BLaER1 (cell line): ENCODE results near the gene ALS2CL.

ENCODE experiments used
- H3K27ac ChIP-seq: shearing (Covaris generic); formaldehyde crosslinking; 2 replicates; pipeline ENCODE4 v1.8.1; 2022
- H3K27me3 ChIP-seq: shearing (Covaris generic); formaldehyde crosslinking; 2 replicates; pipeline ENCODE4 v1.8.1; 2022
- H3K36me3 ChIP-seq: shearing (Covaris generic); formaldehyde crosslinking; 2 replicates; pipeline ENCODE4 v1.8.1; 2022
- H3K4me1 ChIP-seq: shearing (Covaris generic); formaldehyde crosslinking; 2 replicates; pipeline ENCODE4 v1.8.1; 2022
- H3K4me2 ChIP-seq: shearing (Covaris generic); formaldehyde crosslinking; 2 replicates; pipeline ENCODE4 v1.8.1; 2022
- H3K4me3 ChIP-seq: shearing (Covaris generic); formaldehyde crosslinking; 2 replicates; pipeline ENCODE4 v1.8.1; 2022
- H3K9ac ChIP-seq: shearing (Covaris generic); formaldehyde crosslinking; 2 replicates; pipeline ENCODE4 v1.8.1; 2022
- H3K9me3 ChIP-seq: shearing (Covaris generic); formaldehyde crosslinking; 2 replicates; pipeline ENCODE4 v1.8.1; 2022
- H4K20me1 ChIP-seq: shearing (Covaris generic); formaldehyde crosslinking; 2 replicates; pipeline ENCODE4 v1.8.1; 2022
- Cebpa-rat ChIP-seq: shearing (Covaris generic); IDR thresholded peaks from 2 replicates; pipeline ENCODE4 v1.8.1; 2022

The ALS2CL gene

DNA sequence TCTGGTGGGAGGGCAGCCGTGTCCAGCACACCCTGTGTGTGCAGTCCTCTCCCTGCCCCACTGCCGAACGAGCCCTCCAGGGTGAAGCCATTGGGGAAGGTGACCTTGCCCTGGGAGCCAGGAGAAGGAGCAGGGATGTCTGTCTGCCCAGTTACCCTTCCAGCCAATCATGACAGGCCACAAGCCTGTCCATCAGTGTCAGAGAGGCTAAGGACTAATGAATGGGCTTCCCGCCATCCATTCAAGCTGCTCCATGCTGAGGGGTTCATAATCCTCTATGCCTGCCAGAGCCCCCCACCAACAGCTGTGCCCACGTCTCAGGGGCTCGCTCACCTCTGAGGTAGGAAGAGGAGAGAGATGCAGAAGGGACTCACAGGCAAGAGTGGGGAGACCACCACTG lies 15.2 kb downstream of the ALS2CL start:
- Histone ChIP-seq H3K27ac (no peak overlapping the region), H3K9me3 (no peaks in the 10 kb centered on the region), H3K9ac (no peak overlapping the region), H3K27me3 (no peaks in the 10 kb centered on the region), H3K4me2 (no peak overlapping the region), H3K4me3 (no peak overlapping the region), H4K20me1 (no peaks in the 10 kb centered on the region), H3K36me3 (no peaks in the 10 kb centered on the region), H3K4me1 (peaks cover 23% of the 10 kb centered on the region)
- TF ChIP-seq Cebpa-rat: no peak

- Histone ChIP-seq H3K9ac (no peak overlapping the region), H3K9me3 (no peaks in the 10 kb centered on the region), H3K27ac (no peak overlapping the region), H3K27me3 (no peaks in the 10 kb centered on the region), H3K4me3 (no peak overlapping the region), H3K4me1 (peaks cover 19% of the 10 kb centered on the region), H4K20me1 (no peaks in the 10 kb centered on the region), H3K4me2 (no peak overlapping the region), H3K36me3 (no peaks in the 10 kb centered on the region)
- TF ChIP-seq Cebpa-rat: no peak
Observed at GRCh38 chr3:46677411-46677726, 16.1 kb downstream of the ALS2CL start.

DNA sequence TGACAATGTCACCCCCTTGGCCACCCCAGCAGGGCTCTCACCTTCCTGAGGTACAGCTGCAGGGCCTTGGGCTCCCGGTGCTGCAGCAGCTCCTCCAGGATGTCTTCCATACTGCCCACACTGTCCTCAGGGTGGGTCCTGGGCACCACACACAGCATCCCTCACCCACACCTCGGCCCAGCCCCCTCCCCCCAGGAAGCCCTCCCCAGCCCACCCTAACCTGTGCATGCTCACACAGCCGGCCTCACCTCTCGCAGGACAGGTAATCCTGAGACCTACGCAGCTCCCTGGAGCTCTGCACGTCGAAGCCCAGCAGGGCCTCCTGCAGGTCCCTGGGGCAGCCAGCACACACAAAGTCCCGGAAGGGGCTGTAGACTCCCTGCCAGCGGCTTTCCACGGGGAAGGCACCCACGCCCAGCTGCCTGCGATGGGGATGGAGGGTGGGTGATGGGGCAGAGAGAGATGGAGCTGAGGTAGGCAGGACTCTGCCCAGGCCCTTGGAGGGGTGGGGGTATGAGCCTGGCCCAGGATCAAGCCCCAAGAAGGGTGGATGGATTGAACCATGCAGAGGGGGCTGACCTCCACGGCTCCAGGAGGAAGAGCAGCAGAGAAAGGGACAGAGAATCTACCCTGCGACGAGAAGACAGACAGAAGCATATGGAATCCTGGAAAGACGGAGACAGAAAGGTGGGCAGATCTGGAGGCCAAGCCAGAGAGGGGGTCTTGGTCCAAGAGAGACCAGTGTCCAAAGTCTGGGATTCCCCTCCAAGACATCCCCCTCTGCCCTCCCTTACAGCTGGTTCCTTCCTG lies 16.7 kb downstream of the ALS2CL start:
- H4K20me1 ChIP-seq: no peaks in the 10 kb centered on the region
- H3K9me3 ChIP-seq: no peaks in the 10 kb centered on the region
- no peak for TF ChIP-seq Cebpa-rat
- H3K36me3 ChIP-seq: no peaks in the 10 kb centered on the region
- H3K4me3 ChIP-seq: no peak overlapping the region
- H3K4me1 ChIP-seq: peaks cover 14% of the 10 kb centered on the region
- no peak overlapping the region for H3K4me2 ChIP-seq
- H3K9ac ChIP-seq: no peak overlapping the region
- no peaks in the 10 kb centered on the region for H3K27me3 ChIP-seq
- no peak overlapping the region for H3K27ac ChIP-seq

DNA sequence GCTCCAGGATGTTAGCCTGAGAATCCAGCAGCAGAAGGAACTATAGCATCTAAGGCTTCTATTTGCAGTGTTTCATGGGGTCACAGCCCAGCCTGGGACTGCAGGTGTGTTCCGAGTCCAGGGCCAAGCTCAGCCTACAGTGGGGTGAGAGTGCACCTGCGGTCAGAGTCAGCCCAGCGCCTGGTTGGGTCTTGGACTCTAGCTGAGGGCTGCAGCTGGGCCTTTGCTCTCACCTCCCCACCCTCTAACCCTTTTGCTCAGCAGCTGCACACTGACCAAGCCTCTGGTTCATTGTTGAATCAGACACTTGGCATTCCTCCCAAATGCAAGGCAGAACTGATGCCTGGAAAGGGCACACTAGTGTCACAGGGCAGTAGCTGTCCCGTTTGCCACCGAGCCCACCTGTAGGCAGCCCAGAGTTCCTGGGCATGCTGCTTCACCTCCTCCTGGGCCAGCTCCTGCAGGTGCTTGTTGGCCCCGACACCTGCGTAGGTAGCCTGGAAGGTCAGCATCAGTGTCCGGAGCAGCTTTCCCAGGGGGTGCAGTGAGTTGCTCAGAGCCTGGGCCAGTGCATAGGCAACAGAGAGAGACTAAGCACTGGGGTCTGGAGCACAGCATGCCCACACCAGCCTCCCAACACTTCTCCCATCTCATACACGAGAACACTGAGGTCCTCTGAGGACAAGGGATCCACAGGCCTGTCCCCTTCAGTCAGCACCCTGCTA lies 17.5 kb downstream of the ALS2CL start:
- no peaks in the 10 kb centered on the region for H3K27me3 ChIP-seq
- H3K36me3 ChIP-seq: no peaks in the 10 kb centered on the region
- no peak overlapping the region for H3K27ac ChIP-seq
- H3K4me1 ChIP-seq: peaks cover 13% of the 10 kb centered on the region
- H3K9me3 ChIP-seq: no peaks in the 10 kb centered on the region
- no peak overlapping the region for H3K9ac ChIP-seq
- H3K4me3 ChIP-seq: no peak overlapping the region
- no peak overlapping the region for H3K4me2 ChIP-seq
- H4K20me1 ChIP-seq: no peaks in the 10 kb centered on the region
- TF ChIP-seq Cebpa-rat: no peak

DNA sequence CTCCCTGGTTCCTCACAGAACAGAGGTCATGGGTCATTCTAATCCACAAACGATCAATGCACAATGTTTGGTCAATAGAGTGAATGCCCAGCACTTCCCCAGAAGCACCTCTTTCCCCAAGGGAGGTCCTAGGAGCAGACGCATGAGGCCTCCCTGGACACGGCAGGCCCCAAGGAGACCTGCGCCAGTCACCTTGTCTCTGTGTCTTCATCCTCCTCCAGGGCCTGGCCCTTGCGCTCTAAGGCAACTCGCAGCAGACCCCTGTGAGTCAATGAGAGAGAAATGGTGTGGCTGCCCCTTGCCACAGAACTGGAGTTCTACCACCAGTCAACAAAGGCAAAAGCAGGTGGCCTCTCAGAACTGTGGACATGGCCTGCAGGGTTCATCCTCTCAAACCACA lies 18.1 kb downstream of the ALS2CL start:
- no peak for TF ChIP-seq Cebpa-rat
- no peaks in the 10 kb centered on the region for H4K20me1 ChIP-seq
- H3K4me2 ChIP-seq: no peak overlapping the region
- no peak overlapping the region for H3K9ac ChIP-seq
- no peaks in the 10 kb centered on the region for H3K9me3 ChIP-seq
- no peak overlapping the region for H3K27ac ChIP-seq
- H3K27me3 ChIP-seq: no peaks in the 10 kb centered on the region
- no peaks in the 10 kb centered on the region for H3K36me3 ChIP-seq
- no peak overlapping the region for H3K4me3 ChIP-seq
- peaks cover 19% of the 10 kb centered on the region for H3K4me1 ChIP-seq

GRCh38 chr3:46674031-46674845 lies 19.2 kb downstream of the ALS2CL start:
- H3K4me1 ChIP-seq: peaks cover 16% of the 10 kb centered on the region
- H3K27ac ChIP-seq: no peak overlapping the region
- H3K27me3 ChIP-seq: no peaks in the 10 kb centered on the region

GRCh38 chr3:46673151-46674030 lies 20.1 kb downstream of the ALS2CL start:
- Histone ChIP-seq H3K9me3 (no peaks in the 10 kb centered on the region), H4K20me1 (no peaks in the 10 kb centered on the region), H3K4me1 (peaks cover 11% of the 10 kb centered on the region), H3K9ac (no peak overlapping the region), H3K27ac (no peak overlapping the region), H3K4me2 (no peak overlapping the region), H3K27me3 (no peaks in the 10 kb centered on the region), H3K4me3 (no peak overlapping the region), H3K36me3 (no peaks in the 10 kb centered on the region)
- no peak for TF ChIP-seq Cebpa-rat

More at GRCh38 chr3:46674031-46674845, 19.2 kb downstream of the ALS2CL start:
- Histone ChIP-seq H3K36me3 (no peaks in the 10 kb centered on the region), H3K4me2 (no peak overlapping the region), H3K9me3 (no peaks in the 10 kb centered on the region), H4K20me1 (no peaks in the 10 kb centered on the region), H3K4me3 (no peak overlapping the region), H3K9ac (no peak overlapping the region)
- no peak for TF ChIP-seq Cebpa-rat

DNA sequence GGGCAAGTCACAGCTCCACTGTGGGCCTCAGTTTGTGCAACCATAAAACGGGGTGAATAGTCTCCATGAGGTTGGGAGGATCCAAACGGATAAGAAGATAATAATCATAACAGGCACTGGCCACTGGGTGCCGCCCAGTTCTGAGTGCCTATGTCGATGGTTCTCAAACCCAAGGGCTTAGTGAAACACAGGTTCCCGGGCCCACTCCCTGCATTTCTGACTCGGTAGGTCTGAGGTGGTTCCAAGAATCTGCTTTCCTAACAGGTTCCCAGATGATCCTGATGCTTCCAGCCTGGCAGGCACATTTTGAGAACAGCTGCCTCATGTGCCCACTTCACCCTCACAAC lies 21.2 kb downstream of the ALS2CL start:
- Histone ChIP-seq H3K9me3 (no peaks in the 10 kb centered on the region), H3K9ac (no peak overlapping the region)

More for the DNA sequence above, 21.2 kb downstream of the ALS2CL start:
- H3K4me1 ChIP-seq: peaks cover 11% of the 10 kb centered on the region
- no peak overlapping the region for H3K27ac ChIP-seq
- no peak for TF ChIP-seq Cebpa-rat
- no peak overlapping the region for H3K4me2 ChIP-seq
- H3K36me3 ChIP-seq: no peaks in the 10 kb centered on the region
- no peak overlapping the region for H3K4me3 ChIP-seq
- no peaks in the 10 kb centered on the region for H4K20me1 ChIP-seq
- H3K27me3 ChIP-seq: no peaks in the 10 kb centered on the region
